HUES48 (cell line): ENCODE results near the gene CDKL2.
"Not testable (repeated sequence)": the region's sequence is repeated elsewhere in the genome, so short reads cannot be mapped to it uniquely, and the experiment has no call there.

Source experiments
- H3K27ac ChIP-seq: one replicate; pipeline ENCODE4 v1.7.0; 2013; ENCODE audit warnings: low read depth, low read length, inconsistent platforms
- H3K27me3 ChIP-seq: 2 replicates; pipeline ENCODE4 v1.6.1; 2013; ENCODE audit warnings: mild to moderate bottlenecking, low read length; ENCODE audit not compliant: control insufficient read depth, insufficient read depth
- H3K36me3 ChIP-seq: 2 replicates; pipeline ENCODE4 v1.6.1; 2013; ENCODE audit warnings: low read length; ENCODE audit not compliant: control insufficient read depth, insufficient read depth
- H3K4me1 ChIP-seq: 2 replicates; pipeline ENCODE4 v1.6.1; 2013; ENCODE audit warnings: mild to moderate bottlenecking, low read length; ENCODE audit not compliant: control insufficient read depth, insufficient read depth
- H3K4me3 ChIP-seq: 2 replicates; pipeline ENCODE4 v1.5.1; 2013; ENCODE audit warnings: mild to moderate bottlenecking, low read depth, low read length
- H3K9ac ChIP-seq: 2 replicates; pipeline ENCODE4 v1.6.1; 2013; ENCODE audit warnings: mild to moderate bottlenecking, low read depth, low read length, moderate library complexity
- H3K9me3 ChIP-seq: 2 replicates; pipeline ENCODE4 v1.6.1; 2013; ENCODE audit warnings: low read length; ENCODE audit not compliant: control insufficient read depth, insufficient read depth

The CDKL2 gene

DNA sequence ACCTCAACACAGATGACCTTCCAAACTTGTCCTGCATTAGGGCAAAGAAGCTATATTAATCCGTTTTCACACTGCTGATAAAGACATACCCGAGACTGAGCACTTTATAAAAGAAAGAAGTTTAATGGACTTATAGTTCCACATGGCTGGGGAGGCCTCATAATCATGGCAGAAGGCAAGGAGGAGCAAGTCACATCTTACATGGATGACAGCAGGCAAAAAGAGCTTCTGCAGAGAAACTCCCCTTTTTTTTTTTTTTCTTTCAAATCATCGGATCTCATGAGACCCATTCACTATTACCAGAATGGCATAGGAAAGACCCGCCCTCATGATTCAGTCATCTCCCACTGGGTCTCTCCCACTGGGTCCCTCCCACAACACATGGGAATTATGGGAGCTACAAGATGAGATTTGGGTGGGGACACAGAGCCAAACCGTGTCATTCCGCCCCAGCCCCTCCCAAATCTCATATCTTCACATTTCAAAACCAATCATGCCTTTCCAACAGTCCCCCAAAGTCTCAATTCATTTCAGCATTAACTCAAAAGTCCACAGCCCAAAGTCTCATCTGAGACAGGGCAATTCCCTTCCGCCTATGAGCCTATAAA is 98.7 kb downstream of the CDKL2 start:
- not testable (repeated sequence) for H3K27me3 ChIP-seq, H3K9me3 ChIP-seq, H3K9ac ChIP-seq, H3K4me3 ChIP-seq, H3K27ac ChIP-seq, H3K4me1 ChIP-seq
- peaks cover 41% of the 10 kb centered on the region for H3K36me3 ChIP-seq

DNA sequence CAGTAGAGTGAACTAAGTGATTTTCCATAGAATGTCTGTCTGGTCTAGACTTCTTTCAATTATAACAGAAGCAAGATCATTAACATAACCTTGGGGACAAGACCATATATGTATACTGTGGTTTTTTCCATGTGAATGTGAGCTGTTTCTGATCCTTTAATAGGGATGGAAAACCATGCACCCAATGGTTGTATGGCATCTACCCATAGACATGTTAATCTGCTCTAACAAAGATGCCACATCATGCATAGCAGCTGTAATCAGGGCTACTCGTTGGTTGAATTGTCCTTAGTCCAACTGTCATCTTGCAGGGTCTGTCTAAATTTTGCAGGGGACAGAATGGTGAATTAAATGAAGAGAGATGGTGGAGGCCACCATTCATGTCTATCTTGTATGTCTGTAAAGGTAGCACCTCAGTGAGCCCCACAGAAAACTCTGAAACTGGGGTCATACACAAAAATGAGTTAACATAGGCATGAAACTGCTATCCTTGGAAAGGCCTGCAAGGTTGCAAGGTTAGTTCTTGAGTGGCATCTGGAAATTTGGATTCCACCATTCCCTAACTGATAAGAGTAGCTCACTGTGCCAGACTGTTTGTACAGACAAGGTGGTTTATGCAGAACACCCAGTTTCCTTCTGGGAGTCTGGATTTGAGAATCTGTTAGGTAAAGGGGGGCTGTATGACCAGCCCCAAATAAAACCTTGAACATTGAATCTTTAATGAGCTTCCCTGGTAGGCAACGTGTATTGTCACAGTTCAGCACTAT is 99.6 kb downstream of the CDKL2 start:
- H3K9me3 ChIP-seq: 0 out of 2 replicates have a peak, but pooled peaks cover 4% of the 10 kb centered on the region
- H3K27ac ChIP-seq: no peak overlapping the region
- no peak overlapping the region for H3K4me3 ChIP-seq
- no peaks in the 10 kb centered on the region for H3K27me3 ChIP-seq
- no peaks in the 10 kb centered on the region for H3K4me1 ChIP-seq
- H3K9ac ChIP-seq: no peak overlapping the region
- peaks cover 50% of the 10 kb centered on the region for H3K36me3 ChIP-seq
